ENCODE data around the gene IDH1. TPM values are rescaled to one million over a fixed set of nuclear protein-coding genes. Genes with fewer than 3 reads are reported as not detected.

IDH1 gene
- total and polyA plus RNA-seq, 2 donors (not counting 1 experiment from before 2014, with no cell fraction given), result 13.9 to 41.4 TPM

- no peaks in the 10 kb centered on the region for H3K27me3 ChIP-seq (replicated peaks in 1 of 4; ENCODE audit: control extremely low read depth in 1 of 4, control insufficient read depth in 3 of 4, insufficient read depth in 4 of 4, low read length in 3 of 4)
- peak; percentile 90 for DNase-seq
- ChIA-PET POLR2A (interaction anchor here (0.6 to 5.1 kb wide), 3 partner anchors 11 to 1980 kb away, joined by 3 to 31 read pairs (median 6); partner anchors contain the start of genes PIKFYVE and ZDBF2), CTCF (interaction anchor here (0.5 to 6.0 kb wide), 19 partner anchors 8 to 599 kb away, joined by 3 to 63 read pairs (median 3); partner anchors contain the start of genes CCNYL1, PIKFYVE and PLEKHM3)
- peak overlapping the region; percentile 34 to 35 for H3K27ac ChIP-seq (ENCODE audit: low read length in 2 of 2)
- H3K9me3 Mint-ChIP-seq (ENCODE audit: insufficient read depth), result no peaks in the 10 kb centered on the region
- peak overlapping the region; percentile 86 for H3K27ac Mint-ChIP-seq
- TF ChIP-seq EZH2 (IDR thresholded peaks at IDR 0.05; ENCODE audit: borderline replicate concordance, insufficient read depth, low read depth, low read length, poor library complexity, severe bottlenecking) (no peak), CTCF (IDR thresholded peaks at IDR 0.05) (peak; percentile 78)
- no peaks in the 10 kb centered on the region for H4K20me1 ChIP-seq (ENCODE audit: control insufficient read depth, insufficient read depth, low read length, poor library complexity, severe bottlenecking)
- peaks cover 56% of the 10 kb centered on the region for H3K4me1 Mint-ChIP-seq
- peak overlapping the region; percentile 78 for H3K9ac ChIP-seq (ENCODE audit: low read length)
- H3K4me2 ChIP-seq (replicated peaks; ENCODE audit: low read depth, low read length, poor library complexity, severe bottlenecking), result peak overlapping the region; percentile 85
- H3K4me3 Mint-ChIP-seq, result peak overlapping the region; percentile 99
- H3K4me1 ChIP-seq (ENCODE audit: control insufficient read depth in 2 of 2, insufficient read depth in 2 of 2, low read length in 2 of 2), result peaks cover 30 to 41% of the 10 kb centered on the region in 2 donors
- H3K4me3 ChIP-seq (ENCODE audit: control extremely low read depth in 1 of 5, extremely low read depth in 1 of 5, insufficient read depth in 1 of 5, low read depth in 2 of 5, low read length in 4 of 5), result peak overlapping the region; percentile 83 to 99 (median 93)
- WGBS (ENCODE audit: insufficient coverage), result under 1% methylated on average over 36 of the region's 36 CpGs
- H3K36me3 ChIP-seq (replicated peaks in 1 of 2; ENCODE audit: control extremely low read depth in 1 of 2, control insufficient read depth in 1 of 2, extremely low read depth in 1 of 2, insufficient read depth in 2 of 2, low read length in 1 of 2), result peaks cover 0 to 16% of the 10 kb centered on the region in 2 experiments
- intact Hi-C loops (cut with micrococcal nuclease), result loop anchor here (1.0 to 10.0 kb wide), 7 partner anchors 57 to 1089 kb away; partner anchors contain the start of gene KLF7
- H3K79me2 ChIP-seq (ENCODE audit: control insufficient read depth, insufficient read depth, low read length), result peaks cover 30% of the 10 kb centered on the region
- H3K9me3 ChIP-seq (ENCODE audit: control extremely low read depth in 1 of 3, control insufficient read depth in 2 of 3, insufficient read depth in 1 of 3, low read length in 2 of 3), result no peaks in the 10 kb centered on the region
- ATAC-seq (ENCODE audit: low read depth), result peak; percentile 70
- H3K27me3 Mint-ChIP-seq, result no peaks in the 10 kb centered on the region
- peak overlapping the region; percentile 96 for H2AFZ ChIP-seq (ENCODE audit: insufficient read depth, low read depth, low read length, poor library complexity, severe bottlenecking)
Observed at GRCh38 chr2:208254118-208254870, 577 bp downstream of the IDH1 start.

Measured in B cell (primary cell).